Peyer's patch (tissue), 4 donors: ENCODE measurements around the gene ZSCAN12. TPM values are rescaled to one million over a fixed set of nuclear protein-coding genes. Genes with fewer than 3 reads are reported as not detected.

Experiments
- DNase-seq, 3 donors: peaks; one replicate each; pipeline ENCODE4 v3.0.0-alpha.2; 2017 to 2019
- H3K27ac ChIP-seq, 4 donors: fragments of 200-600 bp; sonication (generic); one replicate each; pipeline ENCODE4 v1.5.1; 2016 to 2019
- H3K27me3 ChIP-seq, 2 donors: fragments of 200-600 bp; sonication (generic); one replicate each; pipeline ENCODE4 v1.5.1; 2019
- H3K36me3 ChIP-seq, 3 donors: fragments of 200-600 bp; sonication (generic); one replicate each; pipeline ENCODE4 v1.5.1; 2016 to 2019
- H3K4me1 ChIP-seq, 4 donors: fragments of 200-600 bp; sonication (generic); one replicate each; pipeline ENCODE4 v1.5.1; 2016 to 2019
- H3K4me3 ChIP-seq, 4 donors: fragments of 200-600 bp; sonication (generic); 1 replicate in 3 of 4; 2 replicates in 1 of 4; pipeline ENCODE4 v1.5.1; 2016 to 2019; ENCODE audit warnings: mild to moderate bottlenecking in 1 of 4
- H3K9me3 ChIP-seq, 4 donors: fragments of 200-600 bp; sonication (generic); one replicate each; pipeline ENCODE4 v1.5.1; 2016 to 2019; ENCODE audit warnings: mild to moderate bottlenecking in 1 of 4
- CTCF ChIP-seq, 6 experiments: fragments of 450-650 bp in 4 of 6; fragments of 200-600 bp in 2 of 6; sonication (generic) in 1 of 6; IDR thresholded peaks; one replicate each; pipeline ENCODE4 v1.5.1; 2017 to 2019; ENCODE audit warnings: antibody characterized with exemption in 6 of 6, mild to moderate bottlenecking in 3 of 6, moderate library complexity in 1 of 6
- POLR2A ChIP-seq, 2 donors: fragments of 450-650 bp; IDR thresholded peaks; one replicate each; pipeline ENCODE4 v1.5.1; 2017; ENCODE audit warnings: antibody characterized with exemption in 2 of 2, mild to moderate bottlenecking in 2 of 2, moderate library complexity in 2 of 2
- total RNA-seq, 4 donors: library from RNA; depleted of rRNA; stranded (reverse); fragments of >200 nt; gene quantifications; one replicate each; pipeline ENCODE4 v1.1.0, GENCODE V29; 2016

The ZSCAN12 gene
- total RNA-seq, 4 donors from 2014 or later, result 4.0 to 19.8 (median 7.5) TPM

GRCh38 chr6:28393912-28394662 lies 5.5 kb downstream of the ZSCAN12 start:
- Histone ChIP-seq H3K27ac (no peak overlapping the region), H3K36me3 (peaks cover 0 to 41% (median 0%) of the 10 kb centered on the region in 3 donors), H3K4me3 (no peak overlapping the region), H3K4me1 (peaks cover 0 to 16% (median 0%) of the 10 kb centered on the region in 4 donors), H3K9me3 (no peaks in the 10 kb centered on the region), H3K27me3 (no peaks in the 10 kb centered on the region)
- no peak for DNase-seq
- no peak for TF ChIP-seq POLR2A (IDR thresholded peaks at IDR 0.05)
- peak in 1 of 6 experiments; percentile 21 for TF ChIP-seq CTCF (IDR thresholded peaks at IDR 0.05)

- Histone ChIP-seq H3K9me3 (no peaks in the 10 kb centered on the region), H3K4me3 (no peak overlapping the region), H3K4me1 (no peaks in the 10 kb centered on the region), H3K36me3 (peaks cover 0 to 48% (median 0%) of the 10 kb centered on the region in 3 donors), H3K27me3 (no peaks in the 10 kb centered on the region), H3K27ac (no peak overlapping the region)
- DNase-seq, result no peak
- TF ChIP-seq POLR2A (IDR thresholded peaks at IDR 0.05), result no peak
- TF ChIP-seq CTCF (IDR thresholded peaks at IDR 0.05), result no peak
These were observed 8.9 kb downstream of the ZSCAN12 start for GRCh38 chr6:28390688-28391087.

- Histone ChIP-seq H3K4me1 (no peaks in the 10 kb centered on the region), H3K36me3 (peaks cover 0 to 24% (median 0%) of the 10 kb centered on the region in 3 donors), H3K9me3 (no peaks in the 10 kb centered on the region), H3K4me3 (no peak overlapping the region), H3K27ac (peak overlapping the region in 2 of 4 donors; percentile 70), H3K27me3 (no peaks in the 10 kb centered on the region)
- DNase-seq, result no peak
- TF ChIP-seq POLR2A (IDR thresholded peaks at IDR 0.05), result no peak
- no peak for TF ChIP-seq CTCF (IDR thresholded peaks at IDR 0.05)
These were observed 15.4 kb downstream of the ZSCAN12 start for GRCh38 chr6:28384143-28384533.

GRCh38 chr6:28383235-28384142 lies 16.1 kb downstream of the ZSCAN12 start:
- TF ChIP-seq POLR2A (IDR thresholded peaks at IDR 0.05) (peak; percentile 31 to 43), CTCF (IDR thresholded peaks at IDR 0.05) (peak in 5 of 6 experiments; percentile 34 to 68 (median 59))
- no peaks in the 10 kb centered on the region for H3K4me1 ChIP-seq
- peak overlapping the region; percentile 63 to 70 (median 68) for H3K27ac ChIP-seq
- no peaks in the 10 kb centered on the region for H3K9me3 ChIP-seq
- H3K27me3 ChIP-seq, result no peaks in the 10 kb centered on the region
- peak overlapping the region; percentile 31 to 53 (median 44) for H3K4me3 ChIP-seq
- peak; percentile 83 to 95 (median 91) for DNase-seq
- peaks cover 0 to 23% (median 0%) of the 10 kb centered on the region in 3 donors for H3K36me3 ChIP-seq

GRCh38 chr6:28380381-28380780 lies 19.2 kb downstream of the ZSCAN12 start:
- Histone ChIP-seq H3K27me3 (no peaks in the 10 kb centered on the region), H3K27ac (no peak overlapping the region), H3K4me1 (no peaks in the 10 kb centered on the region), H3K36me3 (peaks cover 0 to 17% (median 0%) of the 10 kb centered on the region in 3 donors), H3K4me3 (no peak overlapping the region), H3K9me3 (no peaks in the 10 kb centered on the region)
- no peak for TF ChIP-seq CTCF (IDR thresholded peaks at IDR 0.05)
- no peak for TF ChIP-seq POLR2A (IDR thresholded peaks at IDR 0.05)
- DNase-seq, result no peak
